BE2C (cell line): ENCODE data around the gene BARHL2.
A peak's percentile ranks its signal among the peaks of the same experiment; 100 is the strongest.

Experiments
- DNase-seq: peaks from one replicate; pipeline ENCODE4 v3.0.0-alpha.2; 2020
- H3K27me3 ChIP-seq: fragments of 250-450 bp; sonication (Bioruptor Pico); 2 replicates; pipeline ENCODE4 v1.5.1; 2020; ENCODE audit warnings: mild to moderate bottlenecking
- H3K36me3 ChIP-seq: fragments of 250-450 bp; sonication (Bioruptor Pico); 2 replicates; pipeline ENCODE4 v1.5.1; 2020; ENCODE audit warnings: mild to moderate bottlenecking
- H3K4me1 ChIP-seq: fragments of 250-450 bp; sonication (Bioruptor Pico); 2 replicates; pipeline ENCODE4 v1.5.1; 2020
- H3K4me3 ChIP-seq: 2 replicates; pipeline ENCODE4 v1.5.1; 2011; ENCODE audit warnings: low read depth, low read length
- H3K9me3 ChIP-seq: fragments of 250-450 bp; sonication (Bioruptor Pico); 2 replicates; pipeline ENCODE4 v1.5.1; 2020
- CTCF ChIP-seq: IDR thresholded peaks from 2 replicates; pipeline ENCODE4 v1.5.1; 2012; ENCODE audit warnings: mild to moderate bottlenecking, low read depth, low read length

Gene BARHL2

GRCh38 chr1:90722874-90723589 is 5.9 kb upstream of the BARHL2 start:
- Histone ChIP-seq H3K9me3 (no peaks in the 10 kb centered on the region), H3K4me3 (no peak overlapping the region), H3K36me3 (no peaks in the 10 kb centered on the region), H3K27me3 (peaks cover 94% of the 10 kb centered on the region), H3K4me1 (no peaks in the 10 kb centered on the region)
- no peak for DNase-seq
- TF ChIP-seq CTCF = no peak

GRCh38 chr1:90721210-90722194 is 4.4 kb upstream of the BARHL2 start:
- peak; percentile 51 for DNase-seq
- Histone ChIP-seq H3K4me1 (no peaks in the 10 kb centered on the region), H3K4me3 (no peak overlapping the region), H3K27me3 (peaks cover 95% of the 10 kb centered on the region), H3K9me3 (no peaks in the 10 kb centered on the region), H3K36me3 (no peaks in the 10 kb centered on the region)
- TF ChIP-seq CTCF = peak; percentile 81

- no peak for TF ChIP-seq CTCF
- peaks cover 92% of the 10 kb centered on the region for H3K27me3 ChIP-seq
- H3K9me3 ChIP-seq = no peaks in the 10 kb centered on the region
- DNase-seq = no peak
- H3K4me3 ChIP-seq = no peak overlapping the region
- H3K36me3 ChIP-seq = no peaks in the 10 kb centered on the region
- no peaks in the 10 kb centered on the region for H3K4me1 ChIP-seq
These were observed 3.1 kb upstream of the BARHL2 start for GRCh38 chr1:90720145-90720636.

- H3K27me3 ChIP-seq = peaks cover 90% of the 10 kb centered on the region
- H3K4me3 ChIP-seq = no peak overlapping the region
These were observed 2.4 kb upstream of the BARHL2 start for GRCh38 chr1:90719330-90720144.

More at GRCh38 chr1:90719330-90720144, 2.4 kb upstream of the BARHL2 start:
- no peaks in the 10 kb centered on the region for H3K36me3 ChIP-seq
- TF ChIP-seq CTCF = no peak
- no peak for DNase-seq
- H3K9me3 ChIP-seq = no peaks in the 10 kb centered on the region
- H3K4me1 ChIP-seq = no peaks in the 10 kb centered on the region
